ENCODE measurements around the gene EFCAB8.

EFCAB8 gene

GRCh38 chr20:32888636-32889035, 29.9 kb downstream of the EFCAB8 start:
- Histone ChIP-seq H3K36me3 (ENCODE audit: insufficient read depth) (no peaks in the 10 kb centered on the region), H2AFZ (ENCODE audit: low read depth) (no peak overlapping the region), H3K79me2 (ENCODE audit: insufficient read depth, low read depth) (no peaks in the 10 kb centered on the region), H3K27me3 (ENCODE audit: insufficient read depth, low read depth) (no peaks in the 10 kb centered on the region), H3K4me3 (IDR thresholded peaks at IDR 0.05; ENCODE audit: insufficient read depth, low read depth, low read length) (no peak overlapping the region), H3K4me1 (ENCODE audit: low read depth, poor library complexity, severe bottlenecking) (no peaks in the 10 kb centered on the region), H4K20me1 (ENCODE audit: insufficient read depth) (no peaks in the 10 kb centered on the region), H3K4me2 (no peak overlapping the region), H3K27ac (no peak overlapping the region), H3K9ac (no peak overlapping the region)
- no peak for TF ChIP-seq CTCF (conservative IDR thresholded peaks at IDR 0.05; ENCODE audit: low read depth, low read length)

DNA sequence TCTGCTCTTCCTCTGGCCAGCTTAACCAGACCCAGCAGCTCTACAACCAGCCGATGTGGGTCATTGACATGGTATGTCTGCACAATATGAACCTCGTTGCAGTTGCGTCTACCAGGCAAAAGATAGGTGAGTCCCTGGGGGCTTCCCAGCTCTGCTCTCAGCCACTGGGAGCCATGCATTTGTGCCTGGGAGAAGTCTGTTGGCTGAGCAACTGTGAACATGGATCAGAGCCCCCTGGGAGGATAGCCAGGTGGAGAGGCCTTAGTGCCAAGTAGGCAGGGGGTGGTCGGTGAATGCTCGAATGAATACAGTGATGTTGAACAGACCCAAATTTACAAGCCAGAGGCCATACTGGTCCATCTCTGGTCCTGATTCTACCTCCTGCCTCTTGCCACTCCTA, 30.6 kb downstream of the EFCAB8 start:
- no peak for TF ChIP-seq CTCF (conservative IDR thresholded peaks at IDR 0.05; ENCODE audit: low read depth, low read length)
- Histone ChIP-seq H3K4me1 (ENCODE audit: low read depth, poor library complexity, severe bottlenecking) (no peaks in the 10 kb centered on the region), H3K4me2 (no peak overlapping the region), H3K4me3 (IDR thresholded peaks at IDR 0.05; ENCODE audit: insufficient read depth, low read depth, low read length) (no peak overlapping the region), H3K36me3 (ENCODE audit: insufficient read depth) (no peaks in the 10 kb centered on the region), H3K27ac (no peak overlapping the region), H3K27me3 (ENCODE audit: insufficient read depth, low read depth) (no peaks in the 10 kb centered on the region), H2AFZ (ENCODE audit: low read depth) (no peak overlapping the region), H4K20me1 (ENCODE audit: insufficient read depth) (no peaks in the 10 kb centered on the region), H3K79me2 (ENCODE audit: insufficient read depth, low read depth) (no peaks in the 10 kb centered on the region), H3K9ac (no peak overlapping the region)

DNA sequence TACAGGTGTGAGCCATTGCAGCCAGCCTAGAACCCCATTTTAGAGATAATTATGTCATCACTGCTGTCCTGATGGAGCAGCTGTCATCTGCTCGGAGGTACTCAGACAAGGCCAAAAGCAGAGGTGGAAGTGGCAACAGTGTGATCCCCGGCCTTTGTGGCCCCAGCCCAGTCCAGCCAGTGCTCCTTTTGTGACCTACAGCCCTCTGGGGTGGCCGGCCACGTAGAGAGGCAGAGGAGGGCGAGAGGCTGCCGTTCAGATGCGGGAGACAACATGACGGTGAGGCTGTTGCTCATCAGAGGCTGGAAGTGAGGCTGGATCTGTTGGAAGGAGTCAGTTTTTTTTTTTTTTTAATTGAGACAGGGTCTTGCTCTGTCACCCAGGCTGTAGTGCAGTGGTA, 32.8 kb downstream of the EFCAB8 start:
- no peak overlapping the region for H3K4me2 ChIP-seq
- TF ChIP-seq CTCF (conservative IDR thresholded peaks at IDR 0.05; ENCODE audit: low read depth, low read length): no peak
- H3K4me1 ChIP-seq (ENCODE audit: low read depth, poor library complexity, severe bottlenecking): no peaks in the 10 kb centered on the region
- H2AFZ ChIP-seq (ENCODE audit: low read depth): no peak overlapping the region
- no peak overlapping the region for H3K4me3 ChIP-seq (IDR thresholded peaks at IDR 0.05; ENCODE audit: insufficient read depth, low read depth, low read length)
- no peaks in the 10 kb centered on the region for H4K20me1 ChIP-seq (ENCODE audit: insufficient read depth)
- no peak overlapping the region for H3K27ac ChIP-seq
- no peaks in the 10 kb centered on the region for H3K79me2 ChIP-seq (ENCODE audit: insufficient read depth, low read depth)
- H3K9ac ChIP-seq: no peak overlapping the region
- no peaks in the 10 kb centered on the region for H3K27me3 ChIP-seq (ENCODE audit: insufficient read depth, low read depth)
- H3K36me3 ChIP-seq (ENCODE audit: insufficient read depth): no peaks in the 10 kb centered on the region

- no peak overlapping the region for H3K4me2 ChIP-seq
These were observed 33.4 kb downstream of the EFCAB8 start for GRCh38 chr20:32891926-32892660.

More at GRCh38 chr20:32891926-32892660, 33.4 kb downstream of the EFCAB8 start:
- H3K4me3 ChIP-seq (IDR thresholded peaks at IDR 0.05; ENCODE audit: insufficient read depth, low read depth, low read length): no peak overlapping the region
- no peak for TF ChIP-seq CTCF (conservative IDR thresholded peaks at IDR 0.05; ENCODE audit: low read depth, low read length)
- no peaks in the 10 kb centered on the region for H3K4me1 ChIP-seq (ENCODE audit: low read depth, poor library complexity, severe bottlenecking)
- H3K27ac ChIP-seq: no peak overlapping the region
- H3K79me2 ChIP-seq (ENCODE audit: insufficient read depth, low read depth): no peaks in the 10 kb centered on the region
- H4K20me1 ChIP-seq (ENCODE audit: insufficient read depth): no peaks in the 10 kb centered on the region
- H2AFZ ChIP-seq (ENCODE audit: low read depth): no peak overlapping the region
- no peak overlapping the region for H3K9ac ChIP-seq
- no peaks in the 10 kb centered on the region for H3K27me3 ChIP-seq (ENCODE audit: insufficient read depth, low read depth)
- H3K36me3 ChIP-seq (ENCODE audit: insufficient read depth): no peaks in the 10 kb centered on the region

Data from KMS-11 (cell line).